Left ventricle myocardium inferior (tissue), 1 donor: Measurements from ENCODE around the gene VIL1. TPM values are rescaled to one million over a fixed set of nuclear protein-coding genes. Genes with fewer than 3 reads are reported as not detected.

Source experiments
- DNase-seq: peaks from one replicate; pipeline ENCODE4 v3.0.0-alpha.2; 2020
- H3K27ac ChIP-seq: fragments of 200-600 bp; replicated peaks from 2 replicates; pipeline ENCODE4 v1.8.0; 2021
- H3K27me3 ChIP-seq: fragments of 200-600 bp; 2 replicates; pipeline ENCODE4 v1.8.0; 2021; ENCODE audit warnings: low read depth
- H3K36me3 ChIP-seq: fragments of 200-600 bp; 2 replicates; pipeline ENCODE4 v1.8.0; 2021
- H3K4me1 ChIP-seq: fragments of 200-600 bp; 2 replicates; pipeline ENCODE4 v1.8.0; 2021
- H3K4me3 ChIP-seq: fragments of 200-600 bp; 2 replicates; pipeline ENCODE4 v1.8.0; 2021; ENCODE audit warnings: mild to moderate bottlenecking, moderate library complexity
- H3K9me3 ChIP-seq: fragments of 200-600 bp; replicated peaks from 2 replicates; pipeline ENCODE4 v1.8.0; 2021
- intact Hi-C: fragments of 100-400 bp; cut with micrococcal nuclease; formaldehyde crosslinking; loops from one replicate; pipeline ENCODE4 v1.11.0; 2022
- total RNA-seq: library from RNA; stranded (reverse); fragmentation: NEBNext Ultra II Directional; extraction: Animal tissue kit (Norgen Biotek cat#: 25700); gene quantifications from one replicate; pipeline ENCODE4 v1.2.1, GENCODE V29; 2021
- TF ChIP-seq, protein P1 (sequence below): fragments of 200-600 bp; IDR thresholded peaks from 2 replicates; pipeline ENCODE4 v1.8.0; 2021; ENCODE audit warnings: antibody characterized with exemption, mild to moderate bottlenecking, borderline replicate concordance
- donor health status: DM: no; HTN: yes; CAD: no; lungs with severe emphysema.

VIL1 gene
- total RNA-seq, 1 donor from 2014 or later = not detected

DNA sequence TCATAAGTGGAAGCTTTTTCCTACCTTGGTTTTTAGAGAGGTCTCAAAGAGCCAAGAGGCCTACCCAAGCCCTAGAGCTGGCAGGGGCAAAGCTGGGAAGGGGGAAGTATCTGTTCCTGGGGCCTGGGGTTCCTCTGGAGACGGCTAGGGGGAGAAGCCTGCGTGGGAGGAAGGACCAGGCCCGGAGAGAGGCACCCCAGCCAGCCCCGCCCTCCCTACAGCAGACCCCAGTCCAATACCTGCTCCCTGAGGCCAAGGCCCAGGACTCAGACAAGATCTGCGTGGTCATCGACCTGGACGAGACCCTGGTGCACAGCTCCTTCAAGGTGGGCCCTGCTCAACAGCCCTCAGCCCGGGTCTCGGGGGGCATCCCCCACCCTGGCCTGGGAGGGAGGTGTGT, 17.0 kb upstream of the VIL1 start:
- no peaks in the 10 kb centered on the region for H3K27me3 ChIP-seq
- peak overlapping the region; percentile 100 for H3K4me3 ChIP-seq
- H3K9me3 ChIP-seq = no peaks in the 10 kb centered on the region
- H3K27ac ChIP-seq = peak overlapping the region; percentile 100
- peak; percentile 20 for DNase-seq
- peaks cover 88% of the 10 kb centered on the region for H3K4me1 ChIP-seq
- intact Hi-C loops = no loop called here
- TF ChIP-seq, protein P1, sequence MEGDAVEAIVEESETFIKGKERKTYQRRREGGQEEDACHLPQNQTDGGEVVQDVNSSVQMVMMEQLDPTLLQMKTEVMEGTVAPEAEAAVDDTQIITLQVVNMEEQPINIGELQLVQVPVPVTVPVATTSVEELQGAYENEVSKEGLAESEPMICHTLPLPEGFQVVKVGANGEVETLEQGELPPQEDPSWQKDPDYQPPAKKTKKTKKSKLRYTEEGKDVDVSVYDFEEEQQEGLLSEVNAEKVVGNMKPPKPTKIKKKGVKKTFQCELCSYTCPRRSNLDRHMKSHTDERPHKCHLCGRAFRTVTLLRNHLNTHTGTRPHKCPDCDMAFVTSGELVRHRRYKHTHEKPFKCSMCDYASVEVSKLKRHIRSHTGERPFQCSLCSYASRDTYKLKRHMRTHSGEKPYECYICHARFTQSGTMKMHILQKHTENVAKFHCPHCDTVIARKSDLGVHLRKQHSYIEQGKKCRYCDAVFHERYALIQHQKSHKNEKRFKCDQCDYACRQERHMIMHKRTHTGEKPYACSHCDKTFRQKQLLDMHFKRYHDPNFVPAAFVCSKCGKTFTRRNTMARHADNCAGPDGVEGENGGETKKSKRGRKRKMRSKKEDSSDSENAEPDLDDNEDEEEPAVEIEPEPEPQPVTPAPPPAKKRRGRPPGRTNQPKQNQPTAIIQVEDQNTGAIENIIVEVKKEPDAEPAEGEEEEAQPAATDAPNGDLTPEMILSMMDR = no peak
- H3K36me3 ChIP-seq = peaks cover 43% of the 10 kb centered on the region

DNA sequence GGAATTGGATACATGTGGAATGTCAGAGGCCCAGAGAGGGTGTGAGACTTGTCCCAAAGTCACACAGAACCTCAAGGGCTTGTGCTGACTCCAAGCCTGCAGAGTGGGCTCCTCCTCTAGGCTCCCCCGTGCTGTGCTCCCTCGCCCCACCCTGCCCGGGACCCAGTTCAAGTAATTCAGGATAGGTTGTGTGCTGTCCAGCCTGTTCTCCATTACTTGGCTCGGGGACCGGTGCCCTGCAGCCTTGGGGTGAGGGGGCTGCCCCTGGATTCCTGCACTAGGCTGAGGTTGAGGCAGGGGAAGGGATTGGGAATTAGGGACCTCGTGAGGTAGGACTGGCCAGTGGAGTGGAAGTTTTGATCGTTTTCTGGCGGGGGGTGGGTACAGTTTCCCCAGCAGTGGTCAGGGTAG, 16.4 kb upstream of the VIL1 start:
- Histone ChIP-seq H3K36me3 (peaks cover 43% of the 10 kb centered on the region), H3K4me1 (peaks cover 88% of the 10 kb centered on the region), H3K27ac (peak overlapping the region; percentile 100), H3K9me3 (no peaks in the 10 kb centered on the region), H3K4me3 (peak overlapping the region; percentile 100), H3K27me3 (no peaks in the 10 kb centered on the region)
- intact Hi-C loops = no loop called here
- no peak for DNase-seq
- TF ChIP-seq, protein P1 = no peak

DNA sequence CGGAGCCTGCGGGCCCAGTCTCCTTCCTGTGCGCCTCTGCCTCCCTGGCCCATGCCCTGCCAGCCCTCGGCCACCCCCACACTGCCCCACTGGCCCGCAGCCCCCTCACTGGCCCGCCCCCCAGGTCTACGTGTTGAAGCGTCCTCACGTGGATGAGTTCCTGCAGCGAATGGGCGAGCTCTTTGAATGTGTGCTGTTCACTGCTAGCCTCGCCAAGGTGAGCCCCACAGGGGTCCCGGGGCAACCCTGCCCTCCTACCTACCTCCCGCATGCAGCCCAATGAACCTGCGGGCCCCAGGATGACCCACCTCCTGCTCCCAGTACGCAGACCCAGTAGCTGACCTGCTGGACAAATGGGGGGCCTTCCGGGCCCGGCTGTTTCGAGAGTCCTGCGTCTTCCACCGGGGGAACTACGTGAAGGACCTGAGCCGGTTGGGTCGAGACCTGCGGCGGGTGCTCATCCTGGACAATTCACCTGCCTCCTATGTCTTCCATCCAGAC, 16.0 kb upstream of the VIL1 start:
- Histone ChIP-seq H3K4me1 (peaks cover 88% of the 10 kb centered on the region), H3K9me3 (no peaks in the 10 kb centered on the region), H3K27me3 (no peaks in the 10 kb centered on the region), H3K4me3 (peak overlapping the region; percentile 100), H3K27ac (peak overlapping the region; percentile 100), H3K36me3 (peaks cover 43% of the 10 kb centered on the region)
- no peak for DNase-seq
- intact Hi-C loops = no loop called here
- TF ChIP-seq, protein P1 = no peak

DNA sequence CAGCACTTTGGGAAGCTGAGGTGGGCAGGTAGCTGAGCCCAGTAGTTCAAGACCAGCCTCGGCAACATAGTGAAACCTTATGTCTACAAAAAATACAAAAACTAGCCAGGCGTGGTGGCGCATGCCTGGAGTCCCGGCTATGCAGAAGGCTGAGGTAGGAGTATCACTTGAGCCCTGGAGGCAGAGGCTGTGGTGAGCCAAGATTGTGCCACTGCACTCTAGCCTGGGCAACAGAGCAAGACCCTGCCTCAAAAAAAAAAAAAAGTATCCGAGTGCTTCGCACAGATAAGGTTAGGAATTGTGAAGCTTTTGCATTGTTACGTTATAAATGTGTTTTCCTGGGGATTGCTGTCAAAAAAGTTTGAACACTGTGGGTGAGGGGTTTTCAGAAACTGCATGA, 15.1 kb upstream of the VIL1 start:
- H3K4me1 ChIP-seq = peaks cover 83% of the 10 kb centered on the region
- intact Hi-C loops = no loop called here
- peaks cover 43% of the 10 kb centered on the region for H3K36me3 ChIP-seq
- TF ChIP-seq, protein P1 = no peak
- DNase-seq = no peak
- H3K9me3 ChIP-seq = no peaks in the 10 kb centered on the region
- H3K27me3 ChIP-seq = no peaks in the 10 kb centered on the region
- H3K27ac ChIP-seq = peak overlapping the region; percentile 100
- no peak overlapping the region for H3K4me3 ChIP-seq

DNA sequence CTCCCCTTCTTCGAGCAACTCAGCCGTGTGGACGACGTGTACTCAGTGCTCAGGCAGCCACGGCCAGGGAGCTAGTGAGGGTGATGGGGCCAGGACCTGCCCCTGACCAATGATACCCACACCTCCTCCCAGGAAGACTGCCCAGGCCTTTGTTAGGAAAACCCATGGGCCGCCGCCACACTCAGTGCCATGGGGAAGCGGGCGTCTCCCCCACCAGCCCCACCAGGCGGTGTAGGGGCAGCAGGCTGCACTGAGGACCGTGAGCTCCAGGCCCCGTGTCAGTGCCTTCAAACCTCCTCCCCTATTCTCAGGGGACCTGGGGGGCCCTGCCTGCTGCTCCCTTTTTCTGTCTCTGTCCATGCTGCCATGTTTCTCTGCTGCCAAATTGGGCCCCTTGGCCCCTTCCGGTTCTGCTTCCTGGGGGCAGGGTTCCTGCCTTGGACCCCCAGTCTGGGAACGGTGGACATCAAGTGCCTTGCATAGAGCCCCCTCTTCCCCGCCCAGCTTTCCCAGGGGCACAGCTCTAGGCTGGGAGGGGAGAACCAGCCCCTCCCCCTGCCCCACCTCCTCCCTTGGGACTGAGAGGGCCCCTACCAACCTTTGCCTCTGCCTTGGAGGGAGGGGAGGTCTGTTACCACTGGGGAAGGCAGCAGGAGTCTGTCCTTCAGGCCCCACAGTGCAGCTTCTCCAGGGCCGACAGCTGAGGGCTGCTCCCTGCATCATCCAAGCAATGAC, 14.4 kb upstream of the VIL1 start:
- Histone ChIP-seq H3K27me3 (no peaks in the 10 kb centered on the region), H3K4me1 (peaks cover 78% of the 10 kb centered on the region), H3K27ac (peak overlapping the region; percentile 95), H3K9me3 (no peaks in the 10 kb centered on the region), H3K36me3 (peaks cover 43% of the 10 kb centered on the region), H3K4me3 (no peak overlapping the region)
- DNase-seq = no peak
- intact Hi-C loops = no loop called here
- TF ChIP-seq, protein P1 = no peak
